A673 (cell line): ENCODE data around the gene FEN1. TPM values are rescaled to one million over a fixed set of nuclear protein-coding genes. Genes with fewer than 3 reads are reported as not detected.

ENCODE experiments used
- BruUV-seq: library from RNA; stranded (reverse); fragments of 400-500 nt; replicated peaks from 2 replicates; lab custom pipeline; 2021; lab: Mats Ljungman, UMichigan
- CTCF ChIA-PET: fragments of 300-600 bp; sonication (Branson Sonifier 250); formaldehyde crosslinking; loops from one replicate; lab custom pipeline; 2022; ENCODE audit warnings: antibody characterized with exemption; lab: Charles Lee
- POLR2A ChIA-PET: fragments of 300-600 bp; sonication (Branson Sonifier 250); formaldehyde crosslinking; loops from one replicate; lab custom pipeline; 2022; ENCODE audit warnings: antibody characterized with exemption; ENCODE audit not compliant: low non-redundant PET; lab: Charles Lee
- DNase-seq: peaks from one replicate; pipeline ENCODE4 v3.0.0-alpha.2; 2015; ENCODE audit warnings: low spot score
- H3K27ac ChIP-seq: fragments of 200-600 bp; sonication (generic); 2 replicates; pipeline ENCODE4 v1.5.1; 2016; ENCODE audit warnings: mixed run types, low read depth, mild to moderate bottlenecking, mixed read lengths, antibody characterized with exemption, low read length; ENCODE audit not compliant: poor library complexity, severe bottlenecking
- H3K27me3 ChIP-seq: fragments of 200-600 bp; sonication (generic); replicated peaks from 2 replicates; pipeline ENCODE4 v1.6.1; 2017; ENCODE audit warnings: mixed run types, low read depth, mild to moderate bottlenecking, mixed read lengths, antibody characterized with exemption, low read length; ENCODE audit not compliant: insufficient read depth, poor library complexity
- H3K36me3 ChIP-seq: fragments of 200-600 bp; sonication (generic); 2 replicates; pipeline ENCODE4 v1.6.1; 2016; ENCODE audit warnings: mixed run types, mild to moderate bottlenecking, mixed read lengths, antibody characterized with exemption, low read length; ENCODE audit not compliant: insufficient read depth, poor library complexity, severe bottlenecking
- H3K4me1 ChIP-seq: fragments of 200-600 bp; sonication (generic); 2 replicates; pipeline ENCODE4 v1.6.1; 2017; ENCODE audit warnings: mixed run types, mild to moderate bottlenecking, mixed read lengths, antibody characterized with exemption, low read length; ENCODE audit not compliant: insufficient read depth, poor library complexity, severe bottlenecking
- H3K4me3 ChIP-seq: fragments of 200-600 bp; sonication (generic); 2 replicates; pipeline ENCODE4 v1.5.1; 2016; ENCODE audit warnings: low read depth, mixed run types, mild to moderate bottlenecking, mixed read lengths, low read length; ENCODE audit not compliant: poor library complexity, severe bottlenecking
- H3K9me3 ChIP-seq: fragments of 200-600 bp; sonication (generic); 2 replicates; pipeline ENCODE4 v1.6.1; 2016; ENCODE audit warnings: mixed run types, low read depth, mild to moderate bottlenecking, mixed read lengths, antibody characterized with exemption, low read length; ENCODE audit not compliant: poor library complexity, severe bottlenecking
- CTCF ChIP-seq: fragments of 300-800, 200-600 bp; sonication (generic); conservative IDR thresholded peaks from 2 replicates; pipeline ENCODE4 v1.5.1; 2017; ENCODE audit warnings: low read depth, mild to moderate bottlenecking, antibody characterized with exemption, low read length, moderate library complexity, mixed read lengths
- EZH2 ChIP-seq: fragments of 200-600 bp; sonication (generic); IDR thresholded peaks from 2 replicates; pipeline ENCODE4 v1.6.1; 2017; ENCODE audit warnings: borderline replicate concordance, low read depth, mild to moderate bottlenecking, mixed read lengths, antibody characterized with exemption, low read length; ENCODE audit not compliant: poor library complexity, severe bottlenecking
- intact Hi-C: fragments of 100-400 bp; cut with micrococcal nuclease; formaldehyde crosslinking; loops from one replicate; pipeline ENCODE4 v1.10.0; 2022; ENCODE audit not compliant: unreplicated experiment
- total RNA-seq: library from RNA; stranded (reverse); gene quantifications from 2 replicates; pipeline ENCODE4 v1.2.3, GENCODE V29; 2021

Gene FEN1
- total RNA-seq, 1 experiment from 2014 or later: 152 TPM

- TF ChIP-seq EZH2 (no peak), CTCF (no peak)
- no TSS peak for BruUV-seq
- Histone ChIP-seq H3K4me1 (peaks cover 10% of the 10 kb centered on the region), H3K9me3 (no peaks in the 10 kb centered on the region), H3K27ac (no peak overlapping the region), H3K27me3 (no peaks in the 10 kb centered on the region), H3K4me3 (no peak overlapping the region), H3K36me3 (no peaks in the 10 kb centered on the region)
- intact Hi-C loops: loop anchor here (2.0 kb wide), 1 partner anchor 29 kb away; no protein-coding TSS in a partner anchor
- ChIA-PET CTCF (no interaction called here), POLR2A (no interaction called here)
- DNase-seq: no peak
Observed at GRCh38 chr11:61775606-61776554, 16.8 kb upstream of the FEN1 start.

GRCh38 chr11:61776561-61777075 is 16.1 kb upstream of the FEN1 start:
- no peak overlapping the region for H3K27ac ChIP-seq
- DNase-seq: peak; percentile 78
- no TSS peak for BruUV-seq
- no peak overlapping the region for H3K4me3 ChIP-seq
- no peaks in the 10 kb centered on the region for H3K36me3 ChIP-seq
- CTCF ChIA-PET: interaction anchor here (0.7 to 1.0 kb wide), 2 partner anchors 15 to 29 kb away, joined by 5 read pairs; no protein-coding TSS in a partner anchor
- no peaks in the 10 kb centered on the region for H3K9me3 ChIP-seq
- H3K4me1 ChIP-seq: peaks cover 10% of the 10 kb centered on the region
- TF ChIP-seq CTCF: peak; percentile 83
- TF ChIP-seq EZH2: no peak
- H3K27me3 ChIP-seq: no peaks in the 10 kb centered on the region
- intact Hi-C loops: loop anchor here (2.0 kb wide), 1 partner anchor 30 kb away; no protein-coding TSS in a partner anchor
- POLR2A ChIA-PET: no interaction called here

DNA sequence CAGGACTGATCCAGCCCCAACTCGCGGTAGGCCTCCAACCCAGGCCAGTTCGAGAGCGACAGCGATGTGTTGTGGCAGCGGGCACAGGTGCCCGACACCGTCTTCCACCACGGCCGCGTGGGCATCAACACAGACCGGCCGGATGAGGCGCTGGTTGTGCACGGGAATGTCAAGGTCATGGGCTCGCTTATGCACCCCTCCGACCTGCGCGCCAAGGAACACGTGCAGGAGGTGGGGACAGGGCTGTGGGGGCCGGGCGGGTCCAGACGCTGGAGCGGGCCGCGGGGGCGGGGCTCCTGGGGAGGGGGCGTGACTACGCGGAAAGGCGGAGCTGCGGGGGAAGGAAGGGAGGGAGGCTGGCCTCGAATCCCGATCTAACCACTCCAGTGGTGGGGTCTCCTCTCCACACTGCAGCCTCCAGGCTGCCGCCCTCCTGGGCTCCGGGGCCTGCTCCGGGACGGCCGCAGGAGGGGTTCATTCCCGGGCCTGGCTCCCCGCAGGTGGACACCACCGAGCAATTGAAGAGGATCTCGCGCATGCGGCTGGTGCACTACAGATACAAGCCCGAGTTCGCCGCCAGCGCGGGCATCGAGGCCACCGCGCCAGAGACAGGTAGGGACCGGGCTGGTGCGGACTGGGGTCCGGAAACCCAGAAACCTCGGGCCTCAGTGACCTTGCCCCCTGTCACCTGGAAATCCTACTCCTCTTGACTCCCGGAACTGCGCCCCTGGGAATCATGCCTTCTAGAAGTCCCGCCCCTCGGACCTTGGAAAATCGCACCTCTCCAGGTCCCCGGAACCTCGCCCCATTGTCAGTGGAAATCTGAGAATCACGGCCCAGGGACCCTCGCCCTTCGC is 15.2 kb upstream of the FEN1 start:
- Histone ChIP-seq H3K4me1 (peaks cover 10% of the 10 kb centered on the region), H3K4me3 (no peak overlapping the region), H3K27ac (no peak overlapping the region), H3K36me3 (no peaks in the 10 kb centered on the region), H3K27me3 (no peaks in the 10 kb centered on the region), H3K9me3 (no peaks in the 10 kb centered on the region)
- POLR2A ChIA-PET: no interaction called here
- intact Hi-C loops: loop anchor here (2.0 kb wide), 1 partner anchor 31 kb away; no protein-coding TSS in a partner anchor
- DNase-seq: peak; percentile 61
- CTCF ChIA-PET: interaction anchor here (0.6 to 1.0 kb wide), 5 partner anchors 16 to 391 kb away, joined by 3 to 5 read pairs (median 5); no protein-coding TSS in a partner anchor
- no TSS peak for BruUV-seq
- TF ChIP-seq EZH2 (no peak), CTCF (no peak)
